Left renal cortex interstitium (tissue), 4 donors: ENCODE data around the gene TMEM52. TPM values are rescaled to one million over a fixed set of nuclear protein-coding genes. Genes with fewer than 3 reads are reported as not detected.
A peak's percentile ranks its signal among the peaks of the same experiment; 100 is the strongest.

Experiments
- DNase-seq, 4 donors: peaks; one replicate each; pipeline ENCODE4 v3.0.0-alpha.2; 2013; ENCODE audit warnings: low read depth in 4 of 4, low spot score in 2 of 4, missing footprints in 1 of 4
- polyA plus RNA-seq, 4 donors: library from polyadenylated mRNA; unstranded; fragments of 120-200 nt; gene quantifications; one replicate each; pipeline ENCODE4 v1.2.1, GENCODE V29; 2013; ENCODE audit not compliant: insufficient read length in 4 of 4

TMEM52 gene
- polyA plus RNA-seq, 4 donors: 0.85 to 2.8 (median 1.5) TPM

- DNase-seq: no peak
These were observed 2.2 kb downstream of the TMEM52 start for GRCh38 chr1:1916851-1917251.

GRCh38 chr1:1915911-1916840 lies 2.9 kb downstream of the TMEM52 start:
- DNase-seq: no peak

GRCh38 chr1:1914971-1915692 lies 3.9 kb downstream of the TMEM52 start, which contains the start of gene CALML6:
Gene CALML6 (plus strand): TSS chr1:1915260. CDS start chr1:1915281, 21 bp downstream.
- DNase-seq: no peak

DNA sequence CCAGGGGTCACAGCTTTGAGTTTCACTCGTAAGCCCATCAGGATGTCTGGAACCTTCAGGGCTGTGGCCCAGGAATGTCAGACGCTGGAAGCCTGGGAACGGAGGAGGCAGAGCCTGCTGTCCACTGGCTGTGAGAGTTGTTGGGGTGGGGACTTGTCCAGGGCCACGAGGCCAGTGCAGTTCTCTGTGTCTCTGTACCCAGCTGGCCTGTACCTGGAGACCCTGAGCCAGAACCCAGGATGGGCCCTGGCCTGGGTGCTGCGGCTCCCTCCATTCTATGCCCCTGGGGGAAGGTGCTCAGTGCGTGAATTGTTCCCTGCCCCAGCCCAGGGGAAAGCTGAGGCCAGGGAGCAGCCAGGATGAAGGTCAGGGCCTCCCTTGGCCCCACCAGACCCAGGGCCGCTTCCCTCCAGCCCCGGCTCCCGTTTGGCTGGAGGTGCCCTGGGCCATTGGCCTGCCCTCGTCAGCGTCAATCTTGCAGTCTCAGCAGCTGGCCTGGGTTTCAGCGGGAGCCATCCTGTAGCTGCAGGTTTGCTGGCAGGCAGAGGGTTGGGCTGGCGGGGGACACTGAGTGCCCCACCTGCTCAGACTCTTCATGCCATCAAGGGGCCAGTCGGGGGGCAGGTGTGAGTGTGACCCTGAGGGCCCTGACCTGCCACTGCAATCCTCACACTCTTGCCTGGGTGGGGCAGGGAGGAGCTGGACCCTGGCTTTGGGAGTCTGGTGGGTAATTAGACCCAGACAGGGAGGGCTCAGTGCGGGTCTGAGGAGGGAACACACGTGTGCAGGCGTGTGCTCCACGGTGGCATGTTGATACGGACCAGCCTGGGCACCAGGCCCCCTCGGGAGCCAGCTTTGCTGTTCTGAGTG lies 4.7 kb downstream of the TMEM52 start:
- no peak for DNase-seq

DNA sequence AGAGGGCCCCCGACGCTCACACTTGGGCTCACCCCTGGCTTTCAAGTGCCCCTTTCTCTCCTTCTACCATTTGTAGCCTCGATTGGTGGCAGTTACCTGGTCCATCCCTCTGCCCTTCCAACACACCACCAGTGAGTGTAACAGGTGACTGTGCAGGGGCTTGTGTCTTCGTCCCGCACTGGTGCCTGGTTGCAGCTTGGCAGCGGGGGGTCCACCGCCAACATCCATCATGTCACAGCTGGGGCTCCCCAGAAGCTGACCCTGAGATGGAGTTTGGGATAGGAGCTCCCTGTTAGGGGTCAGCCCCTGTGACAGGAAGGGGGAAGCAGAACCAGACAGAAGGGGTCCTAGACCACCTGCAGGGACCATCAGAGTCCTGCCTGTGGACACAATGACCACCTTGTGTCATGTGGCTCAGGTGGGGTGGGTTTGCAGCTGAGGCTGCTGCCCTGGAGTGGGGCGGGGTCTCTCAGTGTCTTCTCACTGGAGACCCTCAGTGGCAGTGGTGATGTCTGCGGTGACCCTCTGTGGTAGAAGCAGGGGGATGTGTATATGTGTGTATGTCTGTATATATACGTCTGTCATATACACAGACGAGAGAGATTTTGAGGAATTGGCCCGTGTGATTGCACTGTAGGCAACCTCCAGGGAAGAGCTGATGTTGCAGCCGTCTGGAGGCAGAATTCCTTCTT lies 7.6 kb downstream of the TMEM52 start:
- DNase-seq: no peak

- DNase-seq: no peak
These were observed 8.3 kb downstream of the TMEM52 start for GRCh38 chr1:1910651-1911331.

DNA sequence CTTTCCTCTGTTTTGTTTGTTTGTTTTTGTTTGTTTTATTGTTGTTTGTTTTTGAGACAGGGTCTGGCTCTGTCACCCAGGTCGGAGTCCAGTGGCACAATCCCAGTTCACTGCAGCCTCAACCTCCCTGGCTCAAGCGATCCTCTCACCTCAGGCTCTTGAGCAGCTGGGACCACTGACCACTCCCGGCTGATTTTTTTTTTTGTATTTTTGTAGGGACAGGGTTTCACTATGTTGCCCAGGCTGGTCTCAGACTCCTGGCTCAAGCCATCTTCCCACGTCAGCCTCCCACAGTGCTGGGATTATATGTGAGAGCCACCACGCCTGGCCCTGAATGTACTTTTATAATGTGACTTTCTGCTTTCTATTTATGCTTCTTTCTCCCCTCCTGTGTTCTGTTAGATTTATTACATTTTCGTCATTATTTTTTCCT lies 9.0 kb downstream of the TMEM52 start:
- no peak for DNase-seq

- no peak for DNase-seq
These were observed 10.6 kb downstream of the TMEM52 start for GRCh38 chr1:1908506-1908791.

DNA sequence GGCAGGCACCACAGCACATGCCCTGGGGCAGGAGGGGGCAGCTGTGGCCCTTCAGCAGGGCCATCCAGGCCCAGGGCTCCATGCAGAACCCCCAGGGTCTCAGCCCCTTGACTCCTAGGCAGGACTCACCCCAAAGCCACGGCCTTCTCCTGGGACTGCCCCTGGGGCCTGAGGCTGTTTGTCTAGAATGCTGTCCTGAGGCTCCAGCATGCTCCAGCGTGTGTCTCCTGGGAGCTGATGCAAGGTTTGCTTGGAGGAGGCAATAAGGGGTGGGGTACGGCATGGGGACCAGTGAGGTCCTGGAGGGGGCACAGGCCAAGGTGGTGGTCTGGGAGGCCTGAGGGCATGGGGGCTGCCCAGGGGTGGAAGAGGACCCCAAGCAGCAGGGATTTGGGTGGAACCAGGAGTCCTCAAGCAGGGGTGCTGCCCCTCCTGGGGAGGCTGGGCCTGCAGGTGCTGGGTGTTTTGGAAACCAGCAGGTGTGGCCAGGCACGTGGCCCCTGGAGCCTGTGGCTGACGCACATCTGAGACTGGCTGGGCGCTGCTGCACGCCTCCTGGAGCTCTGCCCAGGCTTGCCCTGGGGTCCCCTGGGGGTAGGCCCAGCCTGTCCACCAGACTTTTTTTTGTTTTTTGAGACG lies 11.9 kb downstream of the TMEM52 start:
- DNase-seq: no peak

DNA sequence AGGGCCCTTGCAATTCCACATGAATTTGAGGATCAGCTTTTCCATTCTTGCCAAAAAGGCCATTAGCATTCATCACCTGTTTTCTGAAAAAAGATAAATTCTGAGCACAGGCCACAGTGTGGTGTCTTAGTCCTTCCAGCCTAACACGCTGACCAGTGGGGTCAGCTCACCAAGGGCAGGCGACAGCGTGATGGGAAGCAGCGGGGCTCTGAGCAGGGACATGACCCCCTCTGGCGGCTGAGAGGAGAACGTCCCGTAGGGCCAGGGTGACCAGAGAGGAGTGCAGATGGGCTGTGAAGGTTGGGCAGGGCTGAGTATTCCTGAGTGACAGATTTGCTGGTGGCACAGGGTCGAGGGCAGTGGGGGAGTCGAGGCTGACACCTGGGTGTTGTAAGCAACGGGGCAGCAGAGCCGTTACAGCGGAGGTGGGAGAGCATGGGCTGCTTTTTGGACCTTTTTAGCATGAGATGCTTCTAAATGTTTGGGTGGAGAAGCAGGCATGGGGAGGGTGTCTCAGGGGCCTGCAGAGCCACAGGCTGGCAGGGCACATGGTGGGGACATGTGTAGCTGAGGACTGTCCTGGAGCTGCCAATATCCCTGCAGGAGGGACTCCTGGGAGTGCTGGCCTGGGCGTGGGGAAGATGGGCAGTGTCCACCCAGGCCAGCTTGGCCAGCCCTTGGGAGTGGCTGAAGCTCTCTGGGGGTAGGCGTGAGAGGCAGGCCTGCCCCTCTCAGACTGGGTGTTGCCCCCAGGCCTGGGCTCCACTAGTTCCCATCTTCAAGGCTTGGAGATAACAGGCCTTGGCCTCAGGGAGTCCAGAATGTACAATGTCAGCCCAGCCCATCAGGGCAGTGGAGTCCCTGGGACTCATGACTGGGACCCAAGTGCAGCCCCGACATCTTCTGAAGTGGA lies 12.6 kb downstream of the TMEM52 start:
- peak in 3 of 4 donors; percentile 60 to 80 (median 68) for DNase-seq

DNA sequence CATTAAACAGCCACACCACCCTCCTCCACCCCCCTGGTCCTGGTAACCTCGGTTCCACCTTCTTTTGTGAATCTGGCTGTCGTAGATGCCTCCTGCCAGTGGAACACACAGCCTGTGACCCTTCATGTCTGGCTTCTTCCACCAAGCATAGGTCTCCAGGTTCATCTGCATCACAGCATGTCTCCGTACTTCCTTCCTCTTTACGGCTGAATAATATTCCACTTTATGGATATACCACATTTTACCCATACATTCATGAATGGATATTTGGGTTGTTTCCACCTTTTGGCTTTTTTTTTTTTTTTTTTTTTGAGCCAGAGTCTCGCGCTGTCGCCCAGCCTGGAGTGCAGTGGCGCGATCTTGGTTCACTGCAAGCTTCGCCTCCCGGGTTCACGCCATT lies 15.9 kb downstream of the TMEM52 start:
- DNase-seq: no peak

DNA sequence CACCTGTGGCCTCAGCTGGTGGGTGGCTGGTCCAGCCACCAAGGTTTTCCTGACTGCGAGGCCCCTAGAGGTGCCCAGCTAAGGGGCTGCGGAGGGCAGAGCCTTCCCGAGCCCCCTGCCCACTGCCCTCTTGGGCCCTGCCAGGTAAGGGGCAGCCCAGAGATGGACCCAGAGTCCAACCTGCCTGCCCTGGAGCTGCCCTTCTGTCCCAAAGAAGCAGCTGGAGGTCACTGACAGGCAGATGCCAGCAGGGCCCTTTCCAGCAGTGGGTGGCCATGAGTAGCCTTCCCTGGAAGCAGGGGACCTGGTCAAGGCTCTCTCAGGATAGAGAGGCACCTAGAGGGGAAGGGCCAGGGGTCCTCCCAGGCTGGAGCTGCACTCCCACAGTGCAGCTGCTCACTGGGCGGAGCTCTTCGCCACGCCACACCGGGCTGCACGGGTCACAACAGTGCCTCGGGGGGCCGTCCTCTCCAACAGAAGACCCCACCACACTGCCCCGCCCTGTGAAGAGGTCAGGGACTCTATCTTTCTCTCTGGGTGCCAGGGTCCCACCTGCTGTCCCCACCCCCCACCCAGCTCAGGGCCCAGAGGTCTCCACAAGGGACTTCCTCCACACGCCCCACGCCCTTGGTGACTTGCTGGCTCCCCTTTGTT lies 17.3 kb downstream of the TMEM52 start:
- DNase-seq: no peak

- DNase-seq: no peak
These were observed 18.0 kb downstream of the TMEM52 start for GRCh38 chr1:1900883-1901640.

GRCh38 chr1:1899967-1900327 lies 19.1 kb downstream of the TMEM52 start:
- no peak for DNase-seq

DNA sequence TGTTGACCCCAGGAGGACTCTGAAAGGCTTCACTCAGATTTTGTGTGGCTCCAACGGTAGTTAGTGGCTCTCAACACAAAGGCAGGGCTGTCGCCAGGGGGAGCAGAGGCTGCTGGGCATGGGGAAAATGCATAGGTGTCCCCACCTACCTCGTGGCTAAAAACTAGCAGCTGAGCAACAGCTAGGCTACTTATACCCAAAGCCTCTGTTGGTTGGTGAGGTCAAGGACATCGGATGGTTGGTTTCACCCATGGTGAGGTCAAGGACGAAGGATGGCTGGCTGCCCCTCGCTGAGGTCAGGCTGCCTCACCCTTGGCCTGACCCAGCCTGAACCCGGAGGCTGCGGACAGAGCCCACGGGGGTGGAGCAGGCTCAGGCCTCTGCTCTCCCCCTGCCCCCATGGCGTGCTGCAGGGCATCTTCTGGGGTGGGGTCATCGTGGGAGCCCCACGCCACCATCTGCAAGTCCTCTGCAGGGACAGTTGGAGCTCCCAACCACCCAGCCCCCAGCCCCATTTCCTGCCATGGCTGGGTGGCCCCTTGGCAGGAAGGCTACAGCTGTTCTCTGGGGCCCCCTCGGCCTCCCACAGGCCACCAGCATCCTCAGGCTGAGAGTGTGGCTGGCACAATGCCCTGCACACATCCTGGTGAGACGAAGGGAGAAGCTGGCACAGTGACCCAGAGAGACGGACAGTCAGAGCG lies 19.7 kb downstream of the TMEM52 start:
- DNase-seq: no peak

GRCh38 chr1:1898246-1898933 lies 20.7 kb downstream of the TMEM52 start:
- DNase-seq: no peak
